Measurements from ENCODE around the gene TNRC18. TPM values are rescaled to one million over a fixed set of nuclear protein-coding genes. Genes with fewer than 3 reads are reported as not detected.

The TNRC18 gene
- total and polyA plus RNA-seq, 2 donors (not counting 3 experiments of a cell fraction or from before 2014, with no cell fraction given), result 14.8 to 64.6 TPM

DNA sequence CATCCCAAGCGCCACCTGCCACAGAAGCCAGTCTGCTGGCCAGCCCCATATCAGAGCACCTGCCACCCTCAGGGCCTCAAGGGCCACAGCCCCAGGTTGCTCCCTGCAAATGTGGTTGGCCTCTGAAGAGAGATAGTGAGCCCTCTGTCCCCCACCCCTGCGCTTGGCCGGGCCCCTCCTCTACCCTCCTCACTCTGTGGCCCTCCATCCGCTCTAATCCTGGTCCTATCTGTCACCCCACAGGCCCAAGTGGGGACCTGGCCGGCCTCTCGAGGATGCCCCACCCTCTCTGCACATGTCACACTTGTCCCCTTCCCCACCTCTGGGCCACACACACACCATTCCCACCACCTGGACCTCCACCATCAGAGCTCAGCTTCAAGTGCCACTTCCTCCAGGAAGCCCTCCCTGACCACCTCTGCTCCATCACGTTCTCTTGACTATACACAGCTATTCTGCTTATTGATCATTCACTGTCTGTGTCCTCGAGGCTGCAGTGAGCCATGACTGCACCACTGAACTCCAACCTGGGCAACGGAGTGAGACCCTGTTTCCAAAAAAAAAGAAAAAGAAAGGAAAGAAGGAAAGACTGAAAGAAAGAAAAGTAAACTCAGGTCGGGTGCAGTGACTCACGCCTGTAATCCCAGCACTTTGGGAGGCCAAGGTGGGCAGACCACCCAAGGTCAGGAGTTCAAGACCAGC lies 42.4 kb downstream of the TNRC18 start:
- dilution Hi-C loops (cut with MboI; ENCODE audit: extremely low pct_ligation_motif_present, low sequenced_read_pairs), result no loop called here

More for the DNA sequence above, 42.4 kb downstream of the TNRC18 start:
- H3K4me1 ChIP-seq (ENCODE audit: control insufficient read depth, extremely low read depth, insufficient read depth, low read length), result no peaks in the 10 kb centered on the region
- H3K9me3 ChIP-seq (replicated peaks; ENCODE audit: control insufficient read depth, insufficient read depth, low read length), result no peaks in the 10 kb centered on the region
- TF ChIP-seq GATA2 (IDR thresholded peaks at IDR 0.05; ENCODE audit: insufficient read depth, insufficient read length, low read depth, low read length), result no peak
- no peak for TF ChIP-seq MYC (IDR thresholded peaks at IDR 0.05; ENCODE audit: low read depth, low read length)
- TF ChIP-seq POLR2AphosphoS5 (IDR thresholded peaks at IDR 0.05; ENCODE audit: insufficient read depth, low read depth, low read length), result no peak
- TF ChIP-seq CTCF (IDR thresholded peaks at IDR 0.05; ENCODE audit: extremely low read depth in 1 of 2, insufficient read depth in 1 of 2, low read depth in 1 of 2, low read length in 2 of 2), result no peak
- TF ChIP-seq, protein P1, sequence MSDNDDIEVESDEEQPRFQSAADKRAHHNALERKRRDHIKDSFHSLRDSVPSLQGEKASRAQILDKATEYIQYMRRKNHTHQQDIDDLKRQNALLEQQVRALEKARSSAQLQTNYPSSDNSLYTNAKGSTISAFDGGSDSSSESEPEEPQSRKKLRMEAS (IDR thresholded peaks at IDR 0.05; ENCODE audit: insufficient read depth, insufficient read length), result no peak
- TF ChIP-seq EZH2 (IDR thresholded peaks at IDR 0.05; ENCODE audit: borderline replicate concordance, low read depth, low read length, severe bottlenecking), result no peak
- TF ChIP-seq JUN (IDR thresholded peaks at IDR 0.05; ENCODE audit: borderline replicate concordance, insufficient read depth, insufficient read length, low read depth), result no peak
- TF ChIP-seq FOS (IDR thresholded peaks at IDR 0.05; ENCODE audit: borderline replicate concordance, insufficient read depth, low read length), result no peak
- no peak for TF ChIP-seq POLR2A (IDR thresholded peaks at IDR 0.05; ENCODE audit: low read depth, low read length)
- peaks cover 2% of the 10 kb centered on the region for H4K20me1 ChIP-seq (replicated peaks; ENCODE audit: control insufficient read depth, extremely low read depth, insufficient read depth, low read length)
- ChIA-PET POLR2A (no interaction called here), CTCF (no interaction called here)
- BruUV-seq (replicated peaks), result no TSS peak
- H3K4me3 ChIP-seq (replicated peaks in 1 of 3; ENCODE audit: insufficient read depth in 1 of 3, low read depth in 1 of 3, low read length in 3 of 3), result no peak overlapping the region
- intact Hi-C loops (cut with micrococcal nuclease), result no loop called here
- no peak for DNase-seq (ENCODE audit: low read depth, low spot score)
- no peak overlapping the region for H3K4me2 ChIP-seq (ENCODE audit: insufficient read depth, low read length)
- H3K9ac ChIP-seq (replicated peaks; ENCODE audit: extremely low read depth, insufficient read depth, low read length), result no peak overlapping the region
- no peaks in the 10 kb centered on the region for H3K27me3 ChIP-seq (ENCODE audit: control insufficient read depth in 2 of 2, insufficient read depth in 2 of 2, low read length in 2 of 2)
- no peak overlapping the region for H2AFZ ChIP-seq (ENCODE audit: low read depth, low read length)
- H3K36me3 ChIP-seq (ENCODE audit: control insufficient read depth in 2 of 2, extremely low read depth in 1 of 2, insufficient read depth in 2 of 2, low read length in 2 of 2), result peaks cover 3 to 13% of the 10 kb centered on the region in 2 experiments
- H3K9me1 ChIP-seq (replicated peaks; ENCODE audit: control insufficient read depth, extremely low read depth, insufficient read depth, low read length), result no peaks in the 10 kb centered on the region
- FAIRE-seq, result no peak
- H3K79me2 ChIP-seq (ENCODE audit: control insufficient read depth, insufficient read depth, low read length), result peaks cover 52% of the 10 kb centered on the region
- no peak overlapping the region for H3K27ac ChIP-seq (ENCODE audit: insufficient read depth, low read depth, low read length)
